Measurements from ENCODE around the gene PSKH1.
"Not testable (repeated sequence)": the region's sequence is repeated elsewhere in the genome, so short reads cannot be mapped to it uniquely, and the experiment has no call there.

Gene PSKH1

DNA sequence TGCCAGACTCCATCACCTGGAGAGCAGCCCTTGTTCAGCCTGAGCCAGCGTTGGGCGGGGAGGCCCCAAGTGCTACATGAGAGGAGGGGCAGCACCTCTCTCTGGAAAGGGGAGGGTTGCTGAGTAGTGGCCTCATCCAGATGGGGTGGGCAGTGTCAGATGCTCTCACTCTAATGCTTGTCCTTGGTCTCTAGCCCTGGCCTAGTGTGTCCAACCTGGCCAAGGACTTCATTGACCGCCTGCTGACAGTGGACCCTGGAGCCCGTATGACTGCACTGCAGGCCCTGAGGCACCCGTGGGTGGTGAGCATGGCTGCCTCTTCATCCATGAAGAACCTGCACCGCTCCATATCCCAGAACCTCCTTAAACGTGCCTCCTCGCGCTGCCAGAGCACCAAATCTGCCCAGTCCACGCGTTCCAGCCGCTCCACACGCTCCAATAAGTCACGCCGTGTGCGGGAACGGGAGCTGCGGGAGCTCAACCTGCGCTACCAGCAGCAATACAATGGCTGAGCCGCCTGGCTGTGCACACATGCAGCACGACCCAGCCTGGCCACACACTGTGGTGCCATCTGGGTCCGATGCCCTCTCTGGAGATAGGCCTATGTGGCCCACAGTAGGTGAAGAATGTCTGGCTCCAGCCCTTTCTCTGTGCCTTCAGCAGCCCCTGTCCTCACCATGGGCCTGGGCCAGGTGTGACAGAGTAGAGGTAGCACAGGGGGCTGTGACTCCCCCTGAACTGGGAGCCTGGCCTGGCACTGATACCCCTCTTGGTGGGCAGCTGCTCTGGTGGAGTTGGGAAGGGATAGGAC is 34.3 kb downstream of the PSKH1 start:
- DNase-seq: no peak

DNA sequence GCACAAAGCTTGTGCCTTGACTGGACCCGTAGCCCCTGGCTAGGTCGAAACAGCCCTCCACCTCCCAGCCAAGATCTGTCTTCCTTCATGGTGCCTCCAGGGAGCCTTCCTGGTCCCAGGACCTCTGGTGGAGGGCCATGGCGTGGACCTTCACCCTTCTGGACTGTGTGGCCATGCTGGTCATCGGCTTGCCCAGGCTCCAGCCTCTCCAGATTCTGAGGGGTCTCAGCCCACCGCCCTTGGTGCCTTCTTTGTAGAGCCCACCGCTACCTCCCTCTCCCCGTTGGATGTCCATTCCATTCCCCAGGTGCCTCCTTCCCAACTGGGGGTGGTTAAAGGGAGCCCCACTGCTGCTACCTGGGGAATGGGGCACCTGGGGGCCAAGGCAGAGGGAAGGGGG is 35.1 kb downstream of the PSKH1 start:
- no peak for DNase-seq

DNA sequence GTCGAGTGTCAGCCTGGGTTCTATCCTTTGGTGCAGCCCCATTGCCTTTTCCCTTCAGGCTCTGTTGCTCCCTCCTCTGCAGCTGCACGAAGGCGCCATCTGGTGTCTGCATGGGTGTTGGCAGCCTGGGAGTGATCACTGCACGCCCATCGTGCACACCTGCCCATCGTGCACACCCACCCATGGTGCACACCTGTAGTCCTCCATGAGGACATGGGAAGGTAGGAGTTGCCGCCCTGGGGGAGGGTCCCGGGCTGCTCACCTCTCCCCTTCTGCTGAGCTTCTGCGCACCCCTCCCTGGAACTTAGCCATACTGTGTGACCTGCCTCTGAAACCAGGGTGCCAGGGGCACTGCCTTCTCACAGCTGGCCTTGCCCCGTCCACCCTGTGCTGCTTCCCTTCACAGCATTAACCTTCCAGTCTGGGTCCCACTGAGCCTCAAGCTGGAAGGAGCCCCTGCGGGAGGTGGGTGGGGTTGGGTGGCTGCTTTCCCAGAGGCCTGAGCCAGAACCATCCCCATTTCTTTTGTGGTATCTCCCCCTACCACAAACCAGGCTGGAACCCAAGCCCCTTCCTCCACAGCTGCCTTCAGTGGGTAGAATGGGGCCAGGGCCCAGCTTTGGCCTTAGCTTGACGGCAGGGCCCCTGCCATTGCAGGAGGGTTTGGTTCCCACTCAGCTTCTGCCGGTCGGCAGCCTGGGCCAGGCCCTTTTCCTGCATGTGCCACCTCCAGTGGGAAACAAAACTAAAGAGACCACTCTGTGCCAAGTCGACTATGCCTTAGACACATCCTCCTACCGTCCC is 35.7 kb downstream of the PSKH1 start:
- peak; percentile 35 to 67 (median 60) for DNase-seq

DNA sequence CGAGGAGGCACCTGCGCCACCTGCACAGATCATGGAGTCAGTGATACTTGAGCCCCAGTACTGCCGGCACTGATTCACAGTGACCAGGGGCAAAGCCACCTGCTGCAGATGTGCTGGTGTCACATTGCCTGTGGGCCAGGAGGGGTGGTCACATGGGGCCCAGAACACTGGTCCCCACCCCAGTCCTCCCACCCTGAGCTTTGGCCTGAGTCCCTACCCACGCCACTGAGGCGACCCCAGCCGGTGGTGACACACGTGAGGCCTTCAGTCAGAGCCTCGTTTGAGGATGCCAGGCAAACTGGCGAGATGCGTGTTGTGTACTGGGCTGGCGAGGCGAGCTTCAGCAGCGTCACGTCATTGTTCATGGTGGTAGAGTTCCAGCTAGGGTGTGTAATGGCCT is 37.1 kb downstream of the PSKH1 start:
- no peak for DNase-seq

DNA sequence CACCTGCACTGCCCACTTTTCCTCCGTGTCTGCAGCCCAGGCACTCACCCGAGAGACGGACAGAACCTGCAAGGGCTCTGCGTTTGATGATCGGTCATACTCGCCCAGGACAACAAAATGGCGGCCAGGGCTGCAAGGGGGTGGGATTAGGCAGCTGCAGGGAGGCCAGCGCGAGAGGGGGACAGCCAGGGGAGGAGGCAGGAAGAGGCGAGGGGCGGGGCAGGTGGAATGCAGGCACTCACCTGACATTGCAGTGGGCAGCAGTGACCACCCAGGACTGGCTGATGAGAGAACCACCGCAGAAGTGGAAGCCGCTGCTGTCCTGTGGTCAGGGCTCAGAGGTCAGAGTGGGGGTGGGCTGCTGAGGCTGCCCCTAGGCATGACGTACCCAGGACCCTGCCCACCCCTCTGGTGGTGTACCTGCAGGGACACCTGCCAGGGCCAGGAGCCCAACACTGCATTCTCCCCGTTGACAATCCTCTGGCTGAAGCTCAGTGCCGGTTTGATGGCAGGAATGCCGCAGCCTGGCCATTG is 37.7 kb downstream of the PSKH1 start:
- DNase-seq: no peak

DNA sequence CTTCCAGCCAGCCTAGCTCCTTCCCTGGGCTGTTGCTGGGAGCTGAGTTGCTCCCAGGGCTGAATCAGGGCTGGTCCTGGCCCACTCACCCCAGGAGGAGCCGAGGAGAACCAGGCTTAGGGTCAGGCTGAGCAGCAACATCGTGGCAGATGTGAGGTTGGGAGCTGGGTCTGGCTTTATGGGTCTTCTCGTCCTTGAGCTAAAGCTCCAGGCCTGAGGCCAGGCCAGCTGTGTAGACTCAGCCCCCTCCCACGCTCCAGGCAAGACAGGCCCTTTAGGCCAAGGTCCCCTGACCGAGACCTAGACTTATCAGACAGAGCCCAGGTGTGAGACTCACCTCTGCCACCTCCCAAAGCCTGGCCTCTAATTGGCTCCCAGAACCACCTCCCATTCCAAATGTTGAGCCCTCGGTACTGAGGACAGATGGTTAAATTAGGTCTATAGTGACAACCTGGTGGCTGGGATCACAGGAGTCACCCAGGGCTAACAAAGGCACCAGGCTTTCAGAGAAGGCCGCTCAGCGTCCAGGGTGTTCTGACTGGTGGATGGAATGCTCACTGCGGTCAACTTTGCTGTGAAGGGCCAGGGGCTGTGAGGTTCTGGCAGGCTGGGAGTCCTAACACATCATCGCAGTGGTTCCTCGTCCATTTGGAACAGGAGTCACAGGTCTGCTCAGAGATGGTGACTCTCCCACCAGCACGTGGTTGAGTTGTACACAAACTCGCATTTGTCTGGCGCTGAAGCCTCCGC is 38.8 kb downstream of the PSKH1 start, which contains the start of gene CTRL:
Gene CTRL (minus strand): TSS at position 151 of the 750 bp plus-strand sequence. CDS start 10 bp downstream, at position 141.
- no peak for DNase-seq

DNA sequence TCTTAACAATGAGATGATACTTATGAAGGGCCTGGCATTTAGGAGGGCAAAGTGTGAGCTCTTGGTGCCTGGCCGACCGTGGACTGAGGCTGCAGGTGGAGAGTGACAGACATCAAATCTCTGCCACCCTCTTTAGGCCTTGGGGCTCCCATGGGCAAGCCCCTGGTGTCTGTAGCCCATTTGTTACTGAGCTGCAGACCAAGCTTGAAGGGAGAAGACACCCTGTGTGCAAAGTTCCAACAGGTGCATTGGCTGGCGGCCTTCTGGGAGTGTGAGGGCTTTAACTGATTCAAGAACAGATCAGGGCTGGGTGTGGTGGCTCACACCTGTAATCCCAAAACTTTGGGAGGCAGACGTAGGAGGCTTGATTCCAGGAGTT is 39.4 kb downstream of the PSKH1 start:
- no peak for DNase-seq

GRCh38 chr16:67933805-67934204 is 40.8 kb downstream of the PSKH1 start:
- DNase-seq: no peak

- DNase-seq: no peak
Observed at GRCh38 chr16:67934306-67935100, 41.4 kb downstream of the PSKH1 start.

DNA sequence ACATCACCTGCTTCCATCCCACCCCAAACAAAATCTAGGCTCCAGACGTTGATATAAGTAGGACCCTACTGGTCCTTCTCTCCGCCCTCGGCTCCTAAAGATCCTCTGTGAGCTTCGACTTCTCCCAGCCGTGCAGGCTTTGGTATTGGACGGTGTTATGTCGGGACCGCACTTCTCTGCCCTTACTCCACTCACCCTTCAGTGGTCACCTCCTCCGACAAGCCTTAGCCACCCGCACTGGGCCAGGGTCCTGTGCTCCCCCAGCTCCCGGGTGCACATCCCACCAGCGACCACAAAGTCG is 42.0 kb downstream of the PSKH1 start:
- DNase-seq: no peak

DNA sequence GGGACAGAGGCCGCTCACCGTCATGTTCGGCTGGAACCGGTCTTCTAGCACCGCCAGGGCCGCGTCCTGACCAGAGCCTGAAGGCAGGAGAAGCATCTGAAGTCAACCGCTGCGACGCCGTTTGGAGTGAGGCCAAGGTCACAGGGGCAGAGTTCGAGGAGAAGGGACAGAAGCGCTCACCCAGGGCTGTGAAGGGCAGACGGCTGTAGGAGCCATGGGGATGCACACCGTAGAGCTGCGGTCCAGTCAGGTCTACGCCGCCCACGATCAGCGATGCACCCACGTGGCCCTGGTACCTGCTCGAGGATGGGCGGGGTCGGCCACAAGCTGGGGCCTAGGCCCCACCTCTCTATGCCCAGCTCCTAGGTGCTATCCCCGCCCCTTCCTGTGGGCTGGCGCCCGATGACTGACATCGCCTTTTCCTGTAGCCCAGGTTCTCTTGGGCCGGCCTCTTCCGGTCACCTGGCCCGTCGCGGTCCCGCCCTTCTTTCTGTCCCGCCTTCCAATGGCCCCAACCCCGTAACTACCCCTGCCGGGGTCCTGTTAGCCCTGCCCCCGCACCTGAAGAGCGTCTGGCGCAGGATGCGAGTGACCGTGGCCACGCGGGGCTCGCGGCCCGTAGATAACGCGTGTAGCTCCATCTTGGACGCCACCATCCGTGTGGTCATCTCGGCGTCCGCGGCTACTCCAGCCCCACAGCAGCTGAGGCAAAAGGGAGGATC is 42.5 kb downstream of the PSKH1 start:
- peak; percentile 61 to 91 (median 78) for DNase-seq

- peak; percentile 30 to 56 (median 44) for DNase-seq
Observed at GRCh38 chr16:67936124-67936879, 43.2 kb downstream of the PSKH1 start, which contains the start of gene PSMB10. Gene PSMB10 (minus strand): TSS chr16:67936850. CDS start chr16:67936749, 101 bp downstream.

GRCh38 chr16:67936880-67937605 is 44.0 kb downstream of the PSKH1 start:
- peak in 1 of 4 experiments; percentile 60 for DNase-seq

GRCh38 chr16:67937713-67938112 is 44.7 kb downstream of the PSKH1 start:
- not testable (repeated sequence) for DNase-seq

DNA sequence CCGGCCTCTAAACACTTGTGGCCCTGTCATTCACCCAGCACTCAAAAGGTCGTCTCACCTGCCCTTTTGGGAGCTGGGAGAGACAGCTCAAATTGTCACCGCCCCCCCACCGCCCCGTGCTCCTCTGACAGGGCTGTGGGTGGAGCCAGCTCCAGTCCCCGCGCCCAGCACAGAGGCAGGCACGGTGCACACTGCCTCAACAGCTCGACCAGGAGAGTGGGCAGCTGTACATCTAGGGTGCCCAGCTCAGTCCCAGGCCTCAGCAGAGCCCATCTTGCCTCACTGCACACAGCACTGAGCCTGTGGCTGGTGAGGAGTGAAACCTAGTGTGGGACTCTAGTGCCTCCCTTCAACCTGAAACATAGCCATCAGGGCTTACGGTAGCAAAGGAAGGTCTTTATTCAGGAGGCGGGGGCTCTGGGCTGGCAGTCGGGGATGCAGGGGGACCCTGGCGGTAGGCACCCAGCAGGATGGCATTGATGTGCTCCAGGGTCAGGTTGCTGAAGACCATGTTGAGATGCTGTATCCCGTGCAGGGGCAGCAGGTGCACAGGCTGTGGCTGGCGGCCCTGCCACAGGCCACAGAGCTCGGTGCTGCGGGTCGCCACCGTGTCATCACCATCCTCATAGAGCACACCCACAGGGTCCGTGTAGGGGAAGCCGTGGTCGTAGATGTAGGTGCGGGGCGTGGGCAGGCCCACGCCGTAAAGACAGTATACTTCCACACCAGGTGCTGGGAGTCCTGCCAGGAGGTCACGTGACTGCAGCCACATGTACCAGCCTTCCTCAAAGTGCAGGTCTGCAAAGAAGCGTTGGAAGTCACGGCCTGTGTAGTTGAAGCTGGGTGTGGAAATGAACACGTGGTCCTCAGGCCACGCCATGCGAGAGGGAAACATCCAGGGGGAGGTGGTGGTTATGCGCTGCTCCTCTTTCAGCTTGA is 46.7 kb downstream of the PSKH1 start:
- peak in 2 of 4 experiments; percentile 14 to 36 for DNase-seq

GRCh38 chr16:67940446-67941089 is 47.5 kb downstream of the PSKH1 start:
- no peak for DNase-seq

GRCh38 chr16:67941469-67942199 is 48.6 kb downstream of the PSKH1 start:
- DNase-seq: no peak

DNA sequence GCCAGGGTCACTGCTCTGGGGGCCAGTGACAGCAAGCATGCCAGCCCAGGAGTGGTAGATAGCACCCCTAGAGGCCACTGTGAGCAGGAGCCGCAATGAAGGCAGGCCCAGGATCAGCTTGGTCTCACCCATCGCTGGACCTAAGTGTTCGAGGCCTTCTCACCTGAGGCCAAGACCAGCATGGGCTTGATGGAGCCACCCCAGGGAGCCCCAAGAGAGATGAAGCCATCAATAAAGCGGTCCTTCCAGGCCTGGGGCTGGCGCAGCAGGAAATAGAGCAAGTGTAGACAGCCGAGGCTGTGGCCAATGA is 49.1 kb downstream of the PSKH1 start:
- no peak for DNase-seq

All from activated naive CD4-positive, alpha-beta T cell (primary cell).